OCI-LY7 (cell line): ENCODE data around the gene LDLRAD4. TPM values are rescaled to one million over a fixed set of nuclear protein-coding genes. Genes with fewer than 3 reads are reported as not detected.

Experiments used
- BruUV-seq: library from RNA; stranded (reverse); fragments of 400-500 nt; replicated peaks from 2 replicates; lab custom pipeline; 2021; lab: Mats Ljungman, UMichigan
- CTCF ChIA-PET: fragments of 300-600 bp; sonication (Branson Sonifier 250); formaldehyde crosslinking; loops from one replicate; lab custom pipeline; 2022; ENCODE audit warnings: antibody characterized with exemption; ENCODE audit not compliant: unreplicated experiment; lab: Charles Lee
- POLR2A ChIA-PET: fragments of 300-600 bp; sonication (Branson Sonifier 250); formaldehyde crosslinking; loops from one replicate; lab custom pipeline; 2022; ENCODE audit warnings: antibody characterized with exemption; lab: Charles Lee
- DNase-seq: peaks from one replicate; pipeline ENCODE4 v3.0.0-alpha.2; 2015; ENCODE audit warnings: low spot score
- H2AFZ ChIP-seq: fragments of 200-600 bp; sonication (generic), shearing (Covaris generic); 2 replicates; pipeline ENCODE4 v1.6.1; 2014; ENCODE audit warnings: mild to moderate bottlenecking, antibody characterized with exemption, low read length, moderate library complexity
- H3K27ac ChIP-seq: fragments of 200-600 bp; sonication (generic); 2 replicates; pipeline ENCODE4 v1.5.1; 2014; ENCODE audit warnings: mixed run types, low read depth, mild to moderate bottlenecking, moderate library complexity, low read length, inconsistent platforms; ENCODE audit not compliant: poor library complexity, severe bottlenecking
- H3K36me3 ChIP-seq: fragments of 200-600 bp; sonication (generic); 2 replicates; pipeline ENCODE4 v1.6.1; 2014; ENCODE audit warnings: mild to moderate bottlenecking, antibody characterized with exemption, low read length, moderate library complexity, mixed read lengths; ENCODE audit not compliant: insufficient read depth
- H3K4me1 ChIP-seq: fragments of 200-600 bp; sonication (generic); 2 replicates; pipeline ENCODE4 v1.5.1; 2014; ENCODE audit warnings: mild to moderate bottlenecking, low read length; ENCODE audit not compliant: insufficient read depth, poor library complexity, severe bottlenecking
- H3K4me2 ChIP-seq: fragments of 200-600 bp; sonication (generic); 2 replicates; pipeline ENCODE4 v1.6.1; 2014; ENCODE audit warnings: mild to moderate bottlenecking, low read length
- H3K4me3 ChIP-seq: fragments of 200-600 bp; sonication (generic); 2 replicates; pipeline ENCODE4 v1.5.1; 2014; ENCODE audit warnings: mild to moderate bottlenecking, low read depth, low read length; ENCODE audit not compliant: poor library complexity, severe bottlenecking
- H3K79me2 ChIP-seq: fragments of 200-600 bp; sonication (generic); 2 replicates; pipeline ENCODE4 v1.6.1; 2016; ENCODE audit warnings: low read depth, mild to moderate bottlenecking, low read length, moderate library complexity, mixed read lengths; ENCODE audit not compliant: insufficient read depth
- H3K9me2 ChIP-seq: fragments of 200-600 bp; sonication (generic); 2 replicates; pipeline ENCODE4 v1.6.1; 2016; ENCODE audit warnings: mild to moderate bottlenecking, low read length, mixed read lengths; ENCODE audit not compliant: insufficient read depth
- H3K9me3 ChIP-seq: fragments of 200-600 bp; sonication (generic); 2 replicates; pipeline ENCODE4 v1.6.1; 2014; ENCODE audit warnings: mild to moderate bottlenecking, mixed run types, low read length, mixed read lengths
- H4K20me1 ChIP-seq: fragments of 200-600 bp; sonication (generic); 2 replicates; pipeline ENCODE4 v1.6.1; 2014; ENCODE audit warnings: mild to moderate bottlenecking, antibody characterized with exemption, low read length, moderate library complexity, mixed read lengths; ENCODE audit not compliant: insufficient read depth
- CTCF ChIP-seq: fragments of 200-600 bp; sonication (generic); conservative IDR thresholded peaks from 2 replicates; pipeline ENCODE4 v1.5.1; 2014; ENCODE audit warnings: mild to moderate bottlenecking, antibody characterized with exemption, low read length, moderate library complexity, mixed read lengths
- EZH2phosphoT487 ChIP-seq: fragments of 200-600 bp; sonication (generic); IDR thresholded peaks from 2 replicates; pipeline ENCODE4 v1.6.1; 2018; ENCODE audit warnings: low read depth, borderline replicate concordance, mild to moderate bottlenecking, mixed run types, antibody characterized with exemption, low read length, moderate library complexity, mixed read lengths
- intact Hi-C: fragments of 100-400 bp; cut with micrococcal nuclease; formaldehyde crosslinking; loops from one replicate; pipeline ENCODE4 v1.10.0; 2022; ENCODE audit not compliant: unreplicated experiment
- total RNA-seq, 2 experiments: library from RNA; depleted of rRNA in 1 of 2; stranded (reverse); fragments of >200 nt in 1 of 2; shearing (Covaris generic) in 1 of 2; gene quantifications; 2 replicates each; pipeline ENCODE4 v1.2.3, GENCODE V29; 2014 to 2022

The LDLRAD4 gene
- total RNA-seq, 2 experiments from 2014 or later = 26.2 to 43.8 TPM

- H3K36me3 ChIP-seq = no peaks in the 10 kb centered on the region
- H3K79me2 ChIP-seq = no peaks in the 10 kb centered on the region
- ChIA-PET POLR2A (no interaction called here), CTCF (no interaction called here)
- no peaks in the 10 kb centered on the region for H4K20me1 ChIP-seq
- H3K9me2 ChIP-seq = no peaks in the 10 kb centered on the region
- H3K9me3 ChIP-seq = no peaks in the 10 kb centered on the region
- H2AFZ ChIP-seq = no peak overlapping the region
- H3K4me1 ChIP-seq = no peaks in the 10 kb centered on the region
- TF ChIP-seq CTCF (no peak), EZH2phosphoT487 (no peak)
- no peak overlapping the region for H3K4me3 ChIP-seq
- no peak for DNase-seq
- no peak overlapping the region for H3K27ac ChIP-seq
- intact Hi-C loops = no loop called here
- H3K4me2 ChIP-seq = no peak overlapping the region
- BruUV-seq = no TSS peak
Observed at GRCh38 chr18:13254971-13255927, 36.7 kb downstream of the LDLRAD4 start.

GRCh38 chr18:13256444-13257305 lies 38.1 kb downstream of the LDLRAD4 start:
- no peaks in the 10 kb centered on the region for H3K36me3 ChIP-seq
- H3K79me2 ChIP-seq = no peaks in the 10 kb centered on the region
- no peak overlapping the region for H3K27ac ChIP-seq
- H3K4me3 ChIP-seq = no peak overlapping the region
- TF ChIP-seq EZH2phosphoT487 (no peak), CTCF (no peak)
- no peak overlapping the region for H3K4me2 ChIP-seq
- intact Hi-C loops = no loop called here
- H3K9me3 ChIP-seq = no peaks in the 10 kb centered on the region
- no peak overlapping the region for H2AFZ ChIP-seq
- DNase-seq = no peak
- CTCF ChIA-PET = no interaction called here
- POLR2A ChIA-PET = no interaction called here
- no peaks in the 10 kb centered on the region for H4K20me1 ChIP-seq
- BruUV-seq = no TSS peak
- no peaks in the 10 kb centered on the region for H3K4me1 ChIP-seq
- no peaks in the 10 kb centered on the region for H3K9me2 ChIP-seq
